HG02759 (cell line): Measurements from ENCODE around the gene ANKIB1.
A peak's percentile ranks its signal among the peaks of the same experiment; 100 is the strongest.
"Not testable (repeated sequence)": the region's sequence is repeated elsewhere in the genome, so short reads cannot be mapped to it uniquely, and the experiment has no call there.

ENCODE experiments used
- ATAC-seq: cut with Tn5 transposase; IDR thresholded peaks from one replicate; pipeline ENCODE4 v1.9.1; 2021; ENCODE audit warnings: mild to moderate bottlenecking, moderate library complexity; ENCODE audit not compliant: unreplicated experiment

The ANKIB1 gene

GRCh38 chr7:92245487-92246359 lies at the start of gene ANKIB1, which contains the start of gene KRIT1:
TSS of gene ANKIB1 (plus strand) at chr7:92245974. CDS start at chr7:92294979, 49,005 bp downstream.
TSS of gene KRIT1 (minus strand) at chr7:92245914. CDS start at chr7:92242135, 3,779 bp downstream.
- ATAC-seq: peak; percentile 83

GRCh38 chr7:92200791-92201190 lies 45.0 kb upstream of the ANKIB1 start:
- ATAC-seq: no peak

DNA sequence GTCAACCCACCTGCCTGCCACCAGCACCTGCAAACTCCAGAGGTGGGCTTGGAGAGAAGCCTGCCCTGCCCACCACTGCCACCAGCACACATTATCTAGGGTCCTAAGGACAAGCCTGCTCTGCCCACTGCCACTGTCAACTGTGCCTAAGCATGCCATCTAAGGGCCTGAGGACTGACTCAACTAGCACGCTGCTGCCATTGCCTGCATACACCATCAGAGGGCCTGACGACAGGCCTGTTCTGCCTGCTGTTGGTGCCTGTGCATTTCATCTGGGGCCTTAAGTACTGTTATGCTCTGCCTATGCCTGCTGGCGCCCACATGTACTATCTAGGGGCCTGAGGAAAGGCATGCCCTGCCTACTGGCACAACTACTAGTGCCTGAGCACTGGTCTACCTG lies 39.8 kb upstream of the ANKIB1 start:
- ATAC-seq: no peak

GRCh38 chr7:92206672-92207071 lies 39.1 kb upstream of the ANKIB1 start:
- no peak for ATAC-seq

DNA sequence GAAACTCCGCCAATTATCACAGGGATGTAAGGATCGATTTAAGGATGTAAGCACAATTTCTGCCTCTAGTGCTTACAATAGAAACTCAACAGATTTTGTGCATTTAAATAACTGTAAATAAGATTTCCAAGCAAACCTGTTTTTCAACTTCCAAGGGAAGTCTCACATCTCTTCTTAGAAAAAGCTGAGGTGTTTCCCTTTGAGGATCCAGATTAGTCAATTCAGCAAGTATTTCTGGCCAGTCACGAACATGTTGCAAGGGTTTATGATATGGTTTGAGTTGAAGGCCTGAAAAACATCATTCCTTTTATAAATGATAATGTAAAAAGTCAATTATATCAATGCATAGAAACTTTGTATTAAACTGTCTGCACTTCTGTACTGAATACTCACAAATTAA lies 24.0 kb upstream of the ANKIB1 start:
- ATAC-seq: no peak

- ATAC-seq: no peak
Observed at GRCh38 chr7:92226981-92227380, 18.8 kb upstream of the ANKIB1 start.

GRCh38 chr7:92228100-92228499 lies 17.7 kb upstream of the ANKIB1 start:
- ATAC-seq: no peak

GRCh38 chr7:92228742-92229141 lies 17.0 kb upstream of the ANKIB1 start:
- ATAC-seq: no peak

DNA sequence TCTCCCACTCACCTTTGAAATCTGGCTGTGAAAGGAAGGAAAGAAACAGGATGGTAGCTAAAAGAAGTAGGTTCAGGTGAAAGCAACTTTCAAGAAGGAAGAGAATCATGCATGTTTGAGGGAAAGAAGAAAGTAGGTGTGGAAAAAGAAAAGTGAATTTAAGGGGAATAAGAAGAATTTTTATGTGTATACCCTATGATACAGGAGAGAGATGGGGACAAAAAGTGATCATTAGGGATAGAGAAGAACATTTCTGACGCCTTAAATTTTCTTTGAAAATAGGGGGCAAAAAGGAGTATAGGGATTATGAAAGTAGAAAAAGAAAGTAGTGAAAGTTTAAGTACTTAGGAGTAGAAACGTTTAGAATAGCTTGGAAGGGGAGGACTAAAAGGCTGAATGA lies 15.2 kb upstream of the ANKIB1 start:
- no peak for ATAC-seq

DNA sequence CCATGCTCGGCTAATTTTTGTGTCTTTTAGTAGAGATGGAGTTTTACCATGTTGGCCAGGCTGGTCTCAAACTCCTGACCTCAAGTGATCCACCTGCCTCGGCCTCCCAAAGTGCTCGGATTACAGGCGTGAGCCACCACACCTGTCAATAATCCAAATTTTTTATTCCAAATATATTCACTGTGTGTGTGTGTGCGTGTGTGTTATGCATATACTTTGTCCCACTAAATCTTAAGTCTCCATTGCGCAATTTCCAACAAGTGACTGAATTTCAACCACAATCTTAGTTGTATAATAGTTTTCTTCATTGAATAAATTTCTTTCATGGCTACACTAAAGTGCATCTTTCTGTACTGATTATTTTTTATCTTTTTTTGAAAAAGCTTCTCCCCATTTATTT lies 2.8 kb upstream of the ANKIB1 start:
- ATAC-seq: no peak

GRCh38 chr7:92244808-92245486 lies 827 bp upstream of the ANKIB1 start:
- ATAC-seq: peak; percentile 2

- ATAC-seq: peak; percentile 32
Observed at GRCh38 chr7:92246360-92247101, 757 bp downstream of the ANKIB1 start.

GRCh38 chr7:92250603-92251002 lies 4.8 kb downstream of the ANKIB1 start:
- ATAC-seq: no peak

- ATAC-seq: no peak
Observed at GRCh38 chr7:92251181-92251580, 5.4 kb downstream of the ANKIB1 start.

- ATAC-seq: no peak
Observed at GRCh38 chr7:92253251-92253650, 7.5 kb downstream of the ANKIB1 start.

DNA sequence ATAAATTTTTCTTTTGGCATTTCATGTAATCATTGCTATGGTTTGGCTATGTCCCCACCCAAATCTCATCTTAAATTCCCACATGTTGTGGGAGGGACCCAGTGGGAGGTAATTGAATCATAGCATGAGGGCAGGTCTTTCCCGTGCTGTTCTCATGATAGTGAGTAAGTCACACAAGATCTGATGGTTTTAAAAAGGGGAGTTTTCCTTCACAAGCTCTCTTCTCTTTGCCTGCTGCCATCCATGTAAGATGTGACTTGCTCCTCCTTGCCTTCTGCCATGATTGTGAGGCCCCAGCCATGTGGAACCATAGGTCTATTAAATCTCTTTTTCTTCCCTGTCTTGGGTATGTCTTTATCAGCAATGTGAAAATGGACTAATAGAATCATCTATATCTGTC lies 9.0 kb downstream of the ANKIB1 start:
- not testable (repeated sequence) for ATAC-seq

DNA sequence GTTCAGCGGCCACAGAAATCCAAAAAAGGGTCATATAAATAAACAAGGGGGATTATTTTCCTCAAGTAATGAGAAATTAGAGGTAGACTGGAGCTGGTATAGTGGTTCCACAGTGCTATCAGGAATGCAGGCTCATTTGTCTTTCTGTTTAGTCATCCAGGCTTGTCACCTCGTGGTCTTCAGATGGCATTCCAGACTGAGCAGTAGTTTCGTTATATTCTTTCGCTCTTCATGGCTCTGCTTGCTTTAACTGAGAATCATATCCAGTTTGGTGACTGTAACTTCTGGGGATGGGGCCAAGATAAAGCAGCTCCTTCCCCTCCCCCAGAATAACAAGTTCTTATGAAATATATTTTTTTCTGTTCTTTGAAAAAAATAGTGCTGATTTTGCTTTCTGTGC lies 9.5 kb downstream of the ANKIB1 start:
- no peak for ATAC-seq

DNA sequence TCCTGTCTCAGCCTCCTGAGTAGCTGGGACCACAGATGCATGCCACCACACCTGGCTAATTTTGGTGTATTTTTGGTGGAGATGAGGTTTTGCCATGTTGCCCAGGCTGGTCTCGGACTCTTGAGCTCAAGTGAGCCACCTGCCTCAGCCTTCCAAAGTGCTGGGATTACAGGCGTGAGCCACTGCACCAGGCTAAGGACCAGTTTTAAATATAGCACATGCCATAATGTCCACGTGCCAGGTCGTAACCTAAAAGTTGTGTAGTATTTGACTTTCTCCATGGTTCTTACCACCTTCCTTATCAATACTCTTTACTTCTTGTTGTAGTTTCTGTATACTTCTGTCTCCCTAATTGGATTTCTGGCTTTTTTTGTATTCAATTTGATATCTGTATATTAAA lies 13.3 kb downstream of the ANKIB1 start:
- ATAC-seq: no peak

- no peak for ATAC-seq
Observed at GRCh38 chr7:92259610-92260247, 14.0 kb downstream of the ANKIB1 start.

GRCh38 chr7:92260248-92260781 lies 14.5 kb downstream of the ANKIB1 start:
- no peak for ATAC-seq
